GM12873 (cell line): ENCODE results near the gene SHISA3.

Source experiments
- TF ChIP-seq, protein P1 (sequence below): IDR thresholded peaks from 2 replicates; pipeline ENCODE4 v1.5.1; 2012; ENCODE audit warnings: low read depth, mild to moderate bottlenecking, moderate library complexity, low read length, control low read depth; ENCODE audit not compliant: insufficient read depth; ENCODE audit errors: missing control alignments

The SHISA3 gene

GRCh38 chr4:42417550-42417949 is 20.3 kb downstream of the SHISA3 start:
- TF ChIP-seq, protein P1, sequence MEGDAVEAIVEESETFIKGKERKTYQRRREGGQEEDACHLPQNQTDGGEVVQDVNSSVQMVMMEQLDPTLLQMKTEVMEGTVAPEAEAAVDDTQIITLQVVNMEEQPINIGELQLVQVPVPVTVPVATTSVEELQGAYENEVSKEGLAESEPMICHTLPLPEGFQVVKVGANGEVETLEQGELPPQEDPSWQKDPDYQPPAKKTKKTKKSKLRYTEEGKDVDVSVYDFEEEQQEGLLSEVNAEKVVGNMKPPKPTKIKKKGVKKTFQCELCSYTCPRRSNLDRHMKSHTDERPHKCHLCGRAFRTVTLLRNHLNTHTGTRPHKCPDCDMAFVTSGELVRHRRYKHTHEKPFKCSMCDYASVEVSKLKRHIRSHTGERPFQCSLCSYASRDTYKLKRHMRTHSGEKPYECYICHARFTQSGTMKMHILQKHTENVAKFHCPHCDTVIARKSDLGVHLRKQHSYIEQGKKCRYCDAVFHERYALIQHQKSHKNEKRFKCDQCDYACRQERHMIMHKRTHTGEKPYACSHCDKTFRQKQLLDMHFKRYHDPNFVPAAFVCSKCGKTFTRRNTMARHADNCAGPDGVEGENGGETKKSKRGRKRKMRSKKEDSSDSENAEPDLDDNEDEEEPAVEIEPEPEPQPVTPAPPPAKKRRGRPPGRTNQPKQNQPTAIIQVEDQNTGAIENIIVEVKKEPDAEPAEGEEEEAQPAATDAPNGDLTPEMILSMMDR: no peak

DNA sequence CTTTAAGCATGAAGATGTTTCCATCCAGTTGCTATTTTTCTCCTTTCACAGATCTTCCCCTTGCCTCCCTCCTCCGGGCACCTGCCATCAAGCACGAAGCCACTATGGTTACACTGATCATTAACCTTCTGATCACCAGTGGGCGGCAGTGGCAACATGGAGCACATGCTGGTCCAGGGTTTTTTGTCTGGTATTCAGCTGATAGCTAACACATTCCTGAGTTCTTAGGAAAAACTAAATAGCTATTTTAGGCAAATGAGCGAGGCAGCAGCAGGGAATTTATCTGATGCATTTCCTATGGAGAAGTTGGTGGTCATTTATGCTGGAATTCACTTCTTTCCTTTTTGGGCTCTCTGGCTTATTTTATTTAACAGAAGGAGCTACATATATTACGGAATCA is 22.9 kb downstream of the SHISA3 start:
- TF ChIP-seq, protein P1: no peak

- TF ChIP-seq, protein P1: no peak
Observed at GRCh38 chr4:42425146-42426065, 28.1 kb downstream of the SHISA3 start.

DNA sequence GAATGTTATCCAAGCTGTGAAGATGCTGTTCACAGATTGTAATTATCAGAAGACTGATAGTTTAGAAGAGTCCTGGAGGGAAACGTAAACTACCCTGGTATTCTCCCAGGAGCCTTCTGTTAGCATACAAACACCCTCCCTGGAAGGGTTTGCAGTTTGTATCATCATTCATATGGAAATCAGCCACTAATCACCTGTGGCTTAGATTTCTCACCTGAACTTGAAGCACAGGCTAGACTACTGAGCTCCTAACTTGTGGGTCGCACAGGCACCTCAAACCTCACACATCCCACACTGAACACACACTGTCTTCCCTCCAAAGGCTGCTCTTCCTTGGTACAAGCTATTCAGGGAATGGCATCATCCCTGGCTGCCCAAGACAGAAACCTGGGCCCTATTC is 30.7 kb downstream of the SHISA3 start:
- TF ChIP-seq, protein P1: no peak

- TF ChIP-seq, protein P1: no peak
Observed at GRCh38 chr4:42436928-42437565, 39.8 kb downstream of the SHISA3 start.

GRCh38 chr4:42440083-42440482 is 42.8 kb downstream of the SHISA3 start:
- TF ChIP-seq, protein P1: no peak

GRCh38 chr4:42442601-42443000 is 45.3 kb downstream of the SHISA3 start:
- TF ChIP-seq, protein P1: no peak
